ENCODE data around the gene CDHR2. TPM values are rescaled to one million over a fixed set of nuclear protein-coding genes. Genes with fewer than 3 reads are reported as not detected.

Gene CDHR2
- total RNA-seq, 4 donors from 2014 or later, result 0.15 TPM; not detected in 3

- H3K27me3 ChIP-seq, result peaks cover 99% of the 10 kb centered on the region
Measured at GRCh38 chr5:176629317-176629852, 80.2 kb downstream of the CDHR2 start.

GRCh38 chr5:176629853-176630680 lies 80.9 kb downstream of the CDHR2 start, which contains the start of the genes EIF4E1B and SNCB:
TSS of gene EIF4E1B (plus strand) at chr5:176630675. CDS start at chr5:176642788, 12,113 bp downstream.
TSS of gene SNCB (minus strand) at chr5:176630534. CDS start at chr5:176629654, 880 bp downstream.
- H3K4me3 ChIP-seq, result peak within 1 kb of the TSS in 1 of 2 donors; percentile 47
- no peaks in the 10 kb centered on the region for H3K9me3 ChIP-seq
- 0% methylated on average over 7 of the region's 94 CpGs; no CpG with 5 or more reads in 1 of the 2 donors for WGBS, 2 donors (ENCODE audit: low coverage in 1 of 2)
- no peak for TF ChIP-seq POLR2A (IDR thresholded peaks at IDR 0.05)
- no peak for TF ChIP-seq POLR2AphosphoS5 (IDR thresholded peaks at IDR 0.05)
- no peak for TF ChIP-seq EP300 (IDR thresholded peaks at IDR 0.05)
- TF ChIP-seq, protein P1, sequence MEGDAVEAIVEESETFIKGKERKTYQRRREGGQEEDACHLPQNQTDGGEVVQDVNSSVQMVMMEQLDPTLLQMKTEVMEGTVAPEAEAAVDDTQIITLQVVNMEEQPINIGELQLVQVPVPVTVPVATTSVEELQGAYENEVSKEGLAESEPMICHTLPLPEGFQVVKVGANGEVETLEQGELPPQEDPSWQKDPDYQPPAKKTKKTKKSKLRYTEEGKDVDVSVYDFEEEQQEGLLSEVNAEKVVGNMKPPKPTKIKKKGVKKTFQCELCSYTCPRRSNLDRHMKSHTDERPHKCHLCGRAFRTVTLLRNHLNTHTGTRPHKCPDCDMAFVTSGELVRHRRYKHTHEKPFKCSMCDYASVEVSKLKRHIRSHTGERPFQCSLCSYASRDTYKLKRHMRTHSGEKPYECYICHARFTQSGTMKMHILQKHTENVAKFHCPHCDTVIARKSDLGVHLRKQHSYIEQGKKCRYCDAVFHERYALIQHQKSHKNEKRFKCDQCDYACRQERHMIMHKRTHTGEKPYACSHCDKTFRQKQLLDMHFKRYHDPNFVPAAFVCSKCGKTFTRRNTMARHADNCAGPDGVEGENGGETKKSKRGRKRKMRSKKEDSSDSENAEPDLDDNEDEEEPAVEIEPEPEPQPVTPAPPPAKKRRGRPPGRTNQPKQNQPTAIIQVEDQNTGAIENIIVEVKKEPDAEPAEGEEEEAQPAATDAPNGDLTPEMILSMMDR (IDR thresholded peaks at IDR 0.05), result no peak
- H3K27ac ChIP-seq, result no peak within 1 kb of the TSS
- H3K4me1 ChIP-seq, result peaks cover 0 to 19% (median 12%) of the 10 kb centered on the region in 3 donors
- peaks cover 97% of the 10 kb centered on the region for H3K27me3 ChIP-seq
- peak; percentile 24 for ATAC-seq
- H3K36me3 ChIP-seq, result no peaks in the 10 kb centered on the region

More at GRCh38 chr5:176629317-176629852, 80.2 kb downstream of the CDHR2 start:
- TF ChIP-seq, protein P1 (IDR thresholded peaks at IDR 0.05), result no peak
- TF ChIP-seq EP300 (IDR thresholded peaks at IDR 0.05), result no peak
- no peak for TF ChIP-seq POLR2AphosphoS5 (IDR thresholded peaks at IDR 0.05)
- no peak for TF ChIP-seq POLR2A (IDR thresholded peaks at IDR 0.05)
- Histone ChIP-seq H3K4me3 (peak overlapping the region in 1 of 2 donors; percentile 47), H3K9me3 (no peaks in the 10 kb centered on the region), H3K4me1 (peaks cover 0 to 19% (median 12%) of the 10 kb centered on the region in 3 donors), H3K36me3 (no peaks in the 10 kb centered on the region), H3K27ac (no peak overlapping the region)
- no peak for ATAC-seq
- 6 to 21% methylated on average over 4 to 6 of the region's 34 CpGs for WGBS, 2 donors (ENCODE audit: low coverage in 1 of 2)

- no peak for ATAC-seq
- WGBS, 2 donors (ENCODE audit: low coverage in 1 of 2), result 8% methylated on average over 18 of the region's 20 CpGs; no CpG with 5 or more reads in 1 of the 2 donors
- no peaks in the 10 kb centered on the region for H3K36me3 ChIP-seq
Measured at GRCh38 chr5:176630681-176631222, 81.6 kb downstream of the CDHR2 start.

GRCh38 chr5:176631383-176632200 lies 82.5 kb downstream of the CDHR2 start:
- WGBS, 2 donors (ENCODE audit: low coverage in 1 of 2), result 79 to 82% methylated on average over 6 to 7 of the region's 7 CpGs

More at GRCh38 chr5:176630681-176631222, 81.6 kb downstream of the CDHR2 start:
- Histone ChIP-seq H3K9me3 (no peaks in the 10 kb centered on the region), H3K27me3 (peaks cover 95% of the 10 kb centered on the region), H3K27ac (no peak overlapping the region), H3K4me1 (peaks cover 0 to 19% (median 12%) of the 10 kb centered on the region in 3 donors), H3K4me3 (peak overlapping the region in 1 of 2 donors; percentile 47)
- TF ChIP-seq POLR2AphosphoS5 (IDR thresholded peaks at IDR 0.05), result no peak
- no peak for TF ChIP-seq EP300 (IDR thresholded peaks at IDR 0.05)
- TF ChIP-seq, protein P1 (IDR thresholded peaks at IDR 0.05), result no peak
- TF ChIP-seq POLR2A (IDR thresholded peaks at IDR 0.05), result no peak

More at GRCh38 chr5:176631383-176632200, 82.5 kb downstream of the CDHR2 start:
- no peak for ATAC-seq
- no peak for TF ChIP-seq POLR2A (IDR thresholded peaks at IDR 0.05)
- TF ChIP-seq, protein P1 (IDR thresholded peaks at IDR 0.05), result no peak
- TF ChIP-seq POLR2AphosphoS5 (IDR thresholded peaks at IDR 0.05), result no peak
- TF ChIP-seq EP300 (IDR thresholded peaks at IDR 0.05), result no peak
- Histone ChIP-seq H3K27me3 (peaks cover 86% of the 10 kb centered on the region), H3K36me3 (no peaks in the 10 kb centered on the region), H3K4me3 (no peak overlapping the region), H3K27ac (no peak overlapping the region), H3K4me1 (peaks cover 0 to 19% (median 12%) of the 10 kb centered on the region in 3 donors), H3K9me3 (no peaks in the 10 kb centered on the region)
